NCI-H460 (cell line): ENCODE data around the gene PLEKHH3. TPM values are rescaled to one million over a fixed set of nuclear protein-coding genes. Genes with fewer than 3 reads are reported as not detected.
"Not testable (repeated sequence)": the region's sequence is repeated elsewhere in the genome, so short reads cannot be mapped to it uniquely, and the experiment has no call there.

Experiments used
- DNase-seq: peaks from one replicate; pipeline ENCODE4 v3.0.0-alpha.2; 2016; ENCODE audit warnings: low read depth; ENCODE audit errors: extremely low read depth
- small RNA-seq, 2 experiments: library from RNA; depleted of rRNA; stranded (forward); fragments of <200 nt; gene quantifications; one replicate each; pipeline ENCODE3, GENCODE V24; 2014
- total RNA-seq: library from RNA; depleted of rRNA; stranded (reverse); fragments of >200 nt; shearing (Covaris generic); gene quantifications from 2 replicates; pipeline ENCODE4 v1.2.3, GENCODE V29; 2014; rRNA removed

The PLEKHH3 gene
- total RNA-seq, 1 experiment from 2014 or later, result 19.4 TPM

DNA sequence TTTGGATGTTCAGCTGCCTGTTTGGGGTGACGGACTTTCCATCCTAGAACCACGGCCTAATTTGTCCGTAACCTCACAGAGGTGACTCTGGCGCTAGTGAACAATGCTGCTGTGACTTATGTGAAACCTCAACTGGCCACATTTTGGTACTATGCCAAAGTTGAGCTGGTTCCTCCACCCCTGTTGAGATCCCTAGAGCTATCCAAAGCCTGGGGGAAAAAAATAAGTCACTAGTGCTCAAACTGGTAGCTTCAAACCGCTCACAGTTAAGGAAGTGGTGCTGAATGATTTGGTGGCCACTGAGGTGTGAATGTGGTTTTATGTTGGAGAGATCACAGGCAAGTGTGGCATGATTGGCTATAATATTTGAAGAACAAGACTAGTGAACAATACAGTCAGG, 29.0 kb downstream of the PLEKHH3 start:
- no peak for DNase-seq

- no peak for DNase-seq
These were observed 34.5 kb downstream of the PLEKHH3 start for GRCh38 chr17:42642336-42642735.

DNA sequence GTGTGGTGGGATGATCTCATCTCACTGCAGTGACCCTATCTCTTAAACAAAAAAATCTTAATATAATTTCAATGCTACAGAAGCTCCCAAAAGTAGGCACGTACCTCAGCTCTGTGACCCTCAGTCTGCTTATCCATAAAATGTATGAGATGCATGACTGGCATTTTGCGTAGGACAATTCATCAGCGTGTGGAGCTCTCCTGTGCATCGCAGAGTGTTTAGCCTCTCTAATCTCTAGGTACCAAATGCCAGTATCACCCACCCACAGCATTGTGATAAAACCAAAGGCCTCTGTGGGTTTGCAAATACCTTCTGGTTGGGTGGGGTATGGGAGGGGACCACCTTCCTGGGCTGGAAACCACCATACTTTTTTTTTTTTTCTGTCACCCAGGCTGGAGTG, 36.7 kb downstream of the PLEKHH3 start:
- DNase-seq, result no peak

GRCh38 chr17:42639525-42640113, 37.2 kb downstream of the PLEKHH3 start:
- DNase-seq, result no peak

DNA sequence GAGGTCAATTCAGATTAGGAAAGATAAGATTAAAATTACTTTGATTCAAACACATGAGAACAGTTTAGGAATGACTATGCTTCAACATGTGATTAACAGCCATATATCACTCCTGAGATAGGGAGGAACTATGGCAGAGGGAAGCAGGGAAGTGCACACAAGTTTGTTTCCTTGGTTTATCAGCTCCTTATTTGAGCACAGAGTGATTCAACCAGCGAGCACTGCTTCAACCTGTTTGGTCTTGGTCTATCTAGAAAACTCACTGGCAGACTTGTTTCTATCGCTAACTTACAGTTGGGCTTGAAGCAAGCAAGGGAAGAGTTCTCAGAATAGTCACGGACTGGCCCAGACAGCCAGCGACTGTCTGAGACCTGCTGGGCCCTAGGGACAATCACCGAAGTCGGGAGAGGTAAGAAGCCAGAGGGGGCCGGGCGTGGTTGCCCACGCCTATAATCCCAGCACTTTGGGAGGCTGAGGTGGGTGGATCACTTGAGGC, 43.8 kb downstream of the PLEKHH3 start:
- no peak for DNase-seq

DNA sequence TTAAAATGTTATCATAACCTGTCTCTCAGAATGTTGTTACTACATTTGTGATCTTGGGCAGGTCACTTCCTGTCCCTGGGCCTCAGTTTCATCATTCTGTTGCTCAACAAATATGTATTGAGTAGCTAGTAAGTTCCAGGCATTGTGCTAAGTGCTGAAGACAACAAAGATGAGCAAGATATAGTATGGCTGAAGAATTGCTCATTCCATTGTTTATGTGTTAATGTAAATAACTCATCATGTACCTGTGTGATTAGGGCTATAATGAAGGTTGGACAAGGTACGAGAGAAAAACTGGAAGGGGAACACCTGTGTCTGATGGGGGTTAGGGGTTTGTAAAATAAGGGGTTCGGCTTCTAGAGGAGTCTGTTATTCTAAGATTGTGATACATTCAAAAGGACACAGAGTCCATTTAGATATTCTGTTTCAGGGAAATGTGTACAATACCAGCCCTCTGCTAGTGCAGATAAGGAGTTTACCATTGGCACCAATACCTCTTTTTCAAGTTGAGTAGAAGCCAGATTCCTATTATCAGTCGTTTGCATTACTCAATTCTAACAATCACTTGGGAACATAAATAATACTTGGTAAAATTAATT, 47.3 kb downstream of the PLEKHH3 start:
- DNase-seq, result no peak

DNA sequence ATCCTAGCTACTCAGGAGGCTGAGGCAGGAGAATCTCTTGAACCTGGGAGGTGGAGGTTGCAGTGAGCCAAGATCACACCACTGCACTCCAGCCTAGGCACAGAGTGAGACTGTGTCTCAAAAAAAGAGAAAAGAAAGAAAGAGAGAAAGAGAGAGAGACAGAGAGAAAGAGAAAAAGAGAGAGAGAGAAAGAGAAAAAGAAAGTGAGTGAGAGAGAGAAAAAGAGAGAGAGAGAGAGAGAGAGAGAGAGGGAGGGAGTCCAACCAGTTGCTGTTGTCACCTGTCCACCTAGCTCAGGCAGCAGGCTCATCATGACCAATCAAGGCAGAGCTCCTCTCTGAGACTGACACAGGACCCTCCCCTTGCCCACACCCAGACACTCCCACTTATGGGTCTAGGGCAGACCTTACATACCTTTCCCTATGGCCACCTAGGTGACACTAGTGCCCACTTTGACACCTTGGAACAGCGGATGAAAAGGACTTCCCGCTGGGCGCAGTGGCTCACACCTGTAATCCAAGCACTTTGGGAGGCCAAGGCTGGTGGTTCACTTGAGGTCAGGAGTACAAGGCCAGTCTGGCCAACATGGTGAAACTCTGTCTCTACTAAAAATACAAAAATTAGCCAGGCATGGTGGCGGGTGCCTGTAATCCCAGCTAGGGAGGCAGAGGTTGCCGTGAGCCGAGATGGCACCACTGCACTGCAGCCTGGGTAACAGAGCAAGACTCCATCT, 49.6 kb downstream of the PLEKHH3 start:
- DNase-seq, result not testable (repeated sequence)

- DNase-seq, result no peak
These were observed 52.8 kb downstream of the PLEKHH3 start for GRCh38 chr17:42623732-42624596.

- DNase-seq, result no peak
These were observed 53.5 kb downstream of the PLEKHH3 start for GRCh38 chr17:42623271-42623670.

- DNase-seq, result not testable (repeated sequence)
These were observed 54.8 kb downstream of the PLEKHH3 start for GRCh38 chr17:42621987-42622386.

GRCh38 chr17:42618442-42619150, 58.2 kb downstream of the PLEKHH3 start:
- no peak for DNase-seq

GRCh38 chr17:42617956-42618431, 58.8 kb downstream of the PLEKHH3 start:
- DNase-seq, result no peak

Small RNAs within 50 kb of the gene (small RNA-seq; reads per million reads assigned to genes)
- 0 reads per million in 2 experiments for gene MIR6780A

Other genes starting within 250 kb of the PLEKHH3 start
- 19.5 and 25.7 TPM in 2 replicates for gene ATP6V0A1, start 218.1 kb downstream of the PLEKHH3 start, total RNA-seq
- 15.1 and 15.3 TPM in 2 replicates for gene NAGLU, start 140.8 kb downstream of the PLEKHH3 start, total RNA-seq
- gene HSD17B1, start 124.1 kb downstream of the PLEKHH3 start, total RNA-seq, result 0.37 and 0.38 TPM in 2 replicates
- 36.5 and 38.1 TPM in 2 replicates for gene COASY, start 114.8 kb downstream of the PLEKHH3 start, total RNA-seq
- gene MLX, start 109.9 kb downstream of the PLEKHH3 start, total RNA-seq, result 35.0 and 41.4 TPM in 2 replicates
- gene PSMC3IP, start 99.3 kb downstream of the PLEKHH3 start, total RNA-seq, result 15.0 and 17.1 TPM in 2 replicates
- 32.2 and 35.5 TPM in 2 replicates for gene RETREG3, start 67.6 kb downstream of the PLEKHH3 start, total RNA-seq
- gene TUBG1, start 67.3 kb downstream of the PLEKHH3 start, total RNA-seq, result 62.1 and 78.8 TPM in 2 replicates
- gene TUBG2, start 17.7 kb downstream of the PLEKHH3 start, total RNA-seq, result 10.2 and 11.5 TPM in 2 replicates
- gene CCR10, start 4.8 kb upstream of the PLEKHH3 start, total RNA-seq, result 0.30 and 0.66 TPM in 2 replicates
- 6.7 and 6.8 TPM in 2 replicates for gene CNTNAP1, start 5.5 kb upstream of the PLEKHH3 start, total RNA-seq
- 21.0 and 33.8 TPM in 2 replicates for gene EZH1, start 68.0 kb upstream of the PLEKHH3 start, total RNA-seq
- 0.63 and 0.74 TPM in 2 replicates for gene RAMP2, start 84.2 kb upstream of the PLEKHH3 start, total RNA-seq
- gene VPS25, start 96.5 kb upstream of the PLEKHH3 start, total RNA-seq, result 98.9 and 99.5 TPM in 2 replicates
- gene WNK4, start 103.6 kb upstream of the PLEKHH3 start, total RNA-seq, result 0.61 and 0.64 TPM in 2 replicates
- gene COA3, start 121.7 kb upstream of the PLEKHH3 start, total RNA-seq, result 53.0 and 64.3 TPM in 2 replicates
- gene CNTD1, start 121.9 kb upstream of the PLEKHH3 start, total RNA-seq, result 0.17 and 0.98 TPM in 2 replicates
- 80.6 and 88.8 TPM in 2 replicates for gene BECN1, start 147.3 kb upstream of the PLEKHH3 start, total RNA-seq
- gene PSME3, start 156.4 kb upstream of the PLEKHH3 start, total RNA-seq, result 132 and 152 TPM in 2 replicates
- 4.5 and 4.7 TPM in 2 replicates for gene AOC2, start 167.6 kb upstream of the PLEKHH3 start, total RNA-seq
- 1.2 and 1.4 TPM in 2 replicates for gene AOC3, start 174.2 kb upstream of the PLEKHH3 start, total RNA-seq
- not detected in 2 replicates for gene G6PC1, start 223.8 kb upstream of the PLEKHH3 start, total RNA-seq